GM12801 (cell line): ENCODE data around the gene UTP14C.

Experiments used
- TF ChIP-seq, protein P1 (sequence below): IDR thresholded peaks from one replicate; pipeline ENCODE4 v1.5.1; 2011; ENCODE audit warnings: control low read depth; ENCODE audit not compliant: insufficient read length; ENCODE audit errors: extremely low read depth

The UTP14C gene

DNA sequence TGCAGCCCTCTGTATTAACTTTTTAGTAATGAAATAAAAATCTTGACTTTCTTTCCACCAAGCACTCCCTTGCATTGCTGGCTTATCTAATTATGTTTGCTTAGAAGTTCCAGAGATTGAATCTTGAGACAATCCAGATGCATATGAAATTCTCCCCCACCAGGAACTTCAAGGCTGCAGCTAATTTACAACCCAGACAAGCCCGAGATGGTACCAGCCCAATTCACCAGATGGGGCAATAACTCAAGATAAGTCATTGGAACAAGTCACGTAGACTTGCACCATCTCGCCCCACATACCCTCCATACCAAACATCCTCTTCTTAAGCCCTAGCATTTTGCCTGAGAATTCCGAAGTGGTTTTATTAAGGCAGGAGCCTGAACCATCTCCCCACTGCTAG lies 29.0 kb downstream of the UTP14C start:
- TF ChIP-seq, protein P1, sequence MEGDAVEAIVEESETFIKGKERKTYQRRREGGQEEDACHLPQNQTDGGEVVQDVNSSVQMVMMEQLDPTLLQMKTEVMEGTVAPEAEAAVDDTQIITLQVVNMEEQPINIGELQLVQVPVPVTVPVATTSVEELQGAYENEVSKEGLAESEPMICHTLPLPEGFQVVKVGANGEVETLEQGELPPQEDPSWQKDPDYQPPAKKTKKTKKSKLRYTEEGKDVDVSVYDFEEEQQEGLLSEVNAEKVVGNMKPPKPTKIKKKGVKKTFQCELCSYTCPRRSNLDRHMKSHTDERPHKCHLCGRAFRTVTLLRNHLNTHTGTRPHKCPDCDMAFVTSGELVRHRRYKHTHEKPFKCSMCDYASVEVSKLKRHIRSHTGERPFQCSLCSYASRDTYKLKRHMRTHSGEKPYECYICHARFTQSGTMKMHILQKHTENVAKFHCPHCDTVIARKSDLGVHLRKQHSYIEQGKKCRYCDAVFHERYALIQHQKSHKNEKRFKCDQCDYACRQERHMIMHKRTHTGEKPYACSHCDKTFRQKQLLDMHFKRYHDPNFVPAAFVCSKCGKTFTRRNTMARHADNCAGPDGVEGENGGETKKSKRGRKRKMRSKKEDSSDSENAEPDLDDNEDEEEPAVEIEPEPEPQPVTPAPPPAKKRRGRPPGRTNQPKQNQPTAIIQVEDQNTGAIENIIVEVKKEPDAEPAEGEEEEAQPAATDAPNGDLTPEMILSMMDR: no peak

DNA sequence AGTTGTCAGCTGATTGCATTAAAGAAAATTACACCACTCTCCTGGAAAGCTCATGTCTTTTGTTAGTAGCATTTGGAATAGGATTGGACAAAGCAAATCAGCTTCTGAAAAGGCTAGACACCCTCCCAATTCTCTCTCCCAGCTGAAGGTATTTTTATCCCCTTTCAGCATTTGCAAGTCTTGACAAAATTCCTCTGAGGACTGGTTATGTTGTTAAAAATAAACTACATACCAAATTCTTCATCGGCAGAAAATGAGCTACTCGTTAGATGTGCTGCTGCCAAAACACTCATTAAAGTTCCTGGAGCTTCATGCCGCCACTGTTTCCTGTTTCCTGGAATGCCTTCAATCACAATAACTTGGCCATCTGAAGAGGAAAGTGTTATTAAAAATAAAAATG lies 37.1 kb downstream of the UTP14C start:
- TF ChIP-seq, protein P1: no peak

DNA sequence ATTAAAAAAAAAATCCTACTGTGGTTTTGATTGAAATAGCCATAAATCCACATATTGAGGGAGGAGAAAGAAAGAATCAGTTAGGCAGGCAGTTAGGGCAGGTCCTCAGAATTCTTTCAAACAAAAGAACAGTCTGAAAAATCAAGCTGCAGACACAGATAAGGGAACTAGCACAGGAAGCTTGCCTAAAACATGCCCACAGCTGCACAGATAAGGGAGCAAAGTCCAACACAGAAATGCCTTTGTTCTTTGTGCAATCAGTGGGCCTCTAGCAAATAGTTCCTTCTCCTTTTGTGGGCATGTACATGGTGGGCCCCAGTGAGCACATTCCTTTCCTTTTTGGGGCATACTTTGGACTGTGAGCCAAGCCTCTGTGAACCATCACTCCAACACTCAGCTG lies 42.7 kb downstream of the UTP14C start:
- TF ChIP-seq, protein P1: no peak

DNA sequence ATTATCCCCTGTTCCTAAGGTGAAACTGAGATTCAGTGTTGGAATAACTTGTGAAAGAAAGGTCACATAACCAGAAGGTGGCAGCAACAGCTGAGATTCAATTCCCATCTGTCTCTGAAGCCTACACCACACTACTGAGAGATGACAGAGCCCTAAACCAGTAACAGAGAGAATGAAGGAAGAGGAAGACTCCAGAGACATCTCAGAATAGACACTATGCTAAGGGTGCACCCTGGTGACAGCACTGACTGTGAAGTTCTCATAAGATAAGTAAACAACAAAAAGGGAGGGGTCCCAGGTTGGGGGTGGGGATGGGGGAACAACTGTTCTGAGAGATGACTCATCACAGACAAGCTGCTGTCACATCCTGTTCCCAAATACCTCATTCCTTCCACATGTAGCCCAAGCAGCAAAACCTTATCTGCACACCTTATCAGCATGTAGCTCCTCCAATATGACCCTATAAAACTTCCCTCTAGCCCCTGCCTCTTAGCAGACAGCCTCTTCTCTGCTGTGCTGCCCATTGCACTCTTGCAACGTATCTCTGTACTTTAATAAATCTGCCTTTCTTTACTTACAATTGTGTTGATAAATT lies 46.5 kb downstream of the UTP14C start:
- TF ChIP-seq, protein P1: no peak
